B cell (primary cell): ENCODE results near the gene ACAP1. TPM values are rescaled to one million over a fixed set of nuclear protein-coding genes. Genes with fewer than 3 reads are reported as not detected.
A peak's percentile ranks its signal among the peaks of the same experiment; 100 is the strongest.

Source experiments
- ATAC-seq: fragments of 200-7000 bp; cut with Tn5 transposase; one replicate; pipeline ENCODE4 v1.10.0; 2021; ENCODE audit warnings: low read depth, mild to moderate bottlenecking, moderate number of reproducible peaks, moderate library complexity
- CTCF ChIA-PET: fragments of 350-600 bp; sonication (Branson Sonifier 250); formaldehyde crosslinking; loops from one replicate; lab custom pipeline; 2021; ENCODE audit warnings: antibody characterized with exemption, inconsistent platforms; lab: Charles Lee
- POLR2A ChIA-PET: fragments of 350-600 bp; sonication (Branson Sonifier 250); formaldehyde crosslinking; loops from one replicate; lab custom pipeline; 2021; ENCODE audit warnings: antibody characterized with exemption; lab: Charles Lee
- DNase-seq: peaks from one replicate; pipeline ENCODE4 v3.0.0; 2013
- H2AFZ ChIP-seq: 2 replicates; pipeline ENCODE4 v1.6.1; 2012; ENCODE audit warnings: mild to moderate bottlenecking, low read depth, low read length; ENCODE audit not compliant: insufficient read depth, poor library complexity, severe bottlenecking
- H3K27ac ChIP-seq, 2 donors: 1 replicate in 1 of 2; 2 replicates in 1 of 2; pipeline ENCODE4 v1.5.1; 2012 to 2013; ENCODE audit warnings: low read length in 2 of 2, mild to moderate bottlenecking in 2 of 2, moderate library complexity in 1 of 2
- H3K27me3 ChIP-seq, 4 experiments: fragments of 200-600 bp in 1 of 4; sonication (generic) in 1 of 4; replicated peaks in 1 of 4; 1 replicate in 2 of 4; 2 replicates in 2 of 4; pipeline versions ENCODE4 v1.6.1 to v1.7.0; 2013 to 2016; ENCODE audit warnings: low read length in 3 of 4, mild to moderate bottlenecking in 2 of 4, mixed read lengths in 1 of 4, moderate library complexity in 1 of 4; ENCODE audit not compliant: insufficient read depth in 4 of 4, control insufficient read depth in 3 of 4; ENCODE audit errors: control extremely low read depth in 1 of 4
- H3K36me3 ChIP-seq, 2 experiments: replicated peaks in 1 of 2; 1 replicate in 1 of 2; 2 replicates in 1 of 2; pipeline versions ENCODE4 v1.6.1 to v1.7.1; 2013; ENCODE audit warnings: low read length in 1 of 2; ENCODE audit not compliant: insufficient read depth in 2 of 2, control insufficient read depth in 1 of 2; ENCODE audit errors: control extremely low read depth in 1 of 2, extremely low read depth in 1 of 2
- H3K4me1 ChIP-seq, 2 donors: fragments of 200-600 bp in 1 of 2; sonication (generic) in 1 of 2; 1 replicate in 1 of 2; 2 replicates in 1 of 2; pipeline versions ENCODE4 v1.5.1 to v1.6.1; 2013 to 2017; ENCODE audit warnings: low read length in 2 of 2; ENCODE audit not compliant: control insufficient read depth in 2 of 2, insufficient read depth in 2 of 2
- H3K4me2 ChIP-seq: replicated peaks from 2 replicates; pipeline ENCODE3; 2012; ENCODE audit warnings: mild to moderate bottlenecking, low read depth, low read length; ENCODE audit not compliant: poor library complexity, severe bottlenecking
- H3K4me3 ChIP-seq, 5 experiments: fragments of 200-600 bp in 1 of 5; sonication (generic) in 1 of 5; 1 replicate in 3 of 5; 2 replicates in 2 of 5; pipeline versions ENCODE4 v1.5.1 to v1.7.0; 2011 to 2016; ENCODE audit warnings: low read length in 4 of 5, mild to moderate bottlenecking in 4 of 5, low read depth in 2 of 5, control low read depth in 1 of 5, moderate library complexity in 1 of 5; ENCODE audit not compliant: insufficient read depth in 1 of 5; ENCODE audit errors: control extremely low read depth in 1 of 5, extremely low read depth in 1 of 5
- H3K79me2 ChIP-seq: fragments of 200-600 bp; sonication (generic); one replicate; pipeline ENCODE4 v1.6.0; 2016; ENCODE audit warnings: low read length; ENCODE audit not compliant: control insufficient read depth, insufficient read depth
- H3K9ac ChIP-seq: fragments of 200-600 bp; sonication (generic); 2 replicates; pipeline ENCODE4 v1.6.1; 2017; ENCODE audit warnings: mild to moderate bottlenecking, low read length, moderate library complexity
- H3K9me3 ChIP-seq, 3 donors: one replicate each; pipeline versions ENCODE4 v1.6.1 to v1.7.1; 2013; ENCODE audit warnings: low read length in 2 of 3; ENCODE audit not compliant: control insufficient read depth in 2 of 3, insufficient read depth in 1 of 3; ENCODE audit errors: control extremely low read depth in 1 of 3
- H4K20me1 ChIP-seq: 2 replicates; pipeline ENCODE4 v1.6.0; 2012; ENCODE audit warnings: mild to moderate bottlenecking, low read length; ENCODE audit not compliant: insufficient read depth, control insufficient read depth, poor library complexity, severe bottlenecking
- H3K27ac Mint-ChIP-seq: one replicate; pipeline ENCODE4 v1.8.0; 2021; ENCODE audit warnings: mixed read lengths
- H3K27me3 Mint-ChIP-seq: one replicate; pipeline ENCODE4 v1.8.0; 2021; ENCODE audit warnings: mixed read lengths
- H3K4me1 Mint-ChIP-seq: one replicate; pipeline ENCODE4 v1.8.0; 2021; ENCODE audit warnings: mixed read lengths
- H3K4me3 Mint-ChIP-seq: one replicate; pipeline ENCODE4 v1.8.0; 2021; ENCODE audit warnings: mixed read lengths
- H3K9me3 Mint-ChIP-seq: one replicate; pipeline ENCODE4 v1.8.0; 2022; ENCODE audit warnings: mixed read lengths; ENCODE audit not compliant: insufficient read depth
- EZH2 ChIP-seq: IDR thresholded peaks from 2 replicates; pipeline ENCODE4 v1.6.1; 2012; ENCODE audit warnings: borderline replicate concordance, low read depth, mild to moderate bottlenecking, moderate library complexity, low read length; ENCODE audit not compliant: insufficient read depth, poor library complexity, severe bottlenecking
- WGBS: methylation state at CpG from one replicate; pipeline ENCODE4 v1.1.5; 2013; ENCODE audit warnings: missing lambda C conversion rate; ENCODE audit not compliant: insufficient coverage; 5-methylcytosine and 5-hydroxymethylcytosine counted together
- intact Hi-C: fragments of 100-400 bp; cut with micrococcal nuclease; formaldehyde crosslinking; loops from one replicate; pipeline ENCODE4 v1.10.0; 2022
- polyA plus RNA-seq: library from polyadenylated mRNA; depleted of rRNA; stranded (reverse); fragments of >200 nt; gene quantifications from 2 replicates; pipeline ENCODE4 v1.2.3, GENCODE V29; 2012
- total RNA-seq, 2 donors: library from RNA; stranded (reverse); fragments of 120-200 nt in 1 of 2; gene quantifications; 1 replicate in 1 of 2; 2 replicates in 1 of 2; pipeline versions ENCODE4 v1.2.3 to v1.2.4, GENCODE V29; 2013 to 2022
- TF ChIP-seq, protein P1 (sequence below): fragments of 200-600 bp; IDR thresholded peaks from one replicate; pipeline ENCODE4 v1.8.0; 2022; ENCODE audit warnings: antibody characterized with exemption, mild to moderate bottlenecking

The ACAP1 gene
- total and polyA plus RNA-seq, 2 donors (not counting 1 experiment from before 2014, with no cell fraction given), result 392 to 412 TPM

DNA sequence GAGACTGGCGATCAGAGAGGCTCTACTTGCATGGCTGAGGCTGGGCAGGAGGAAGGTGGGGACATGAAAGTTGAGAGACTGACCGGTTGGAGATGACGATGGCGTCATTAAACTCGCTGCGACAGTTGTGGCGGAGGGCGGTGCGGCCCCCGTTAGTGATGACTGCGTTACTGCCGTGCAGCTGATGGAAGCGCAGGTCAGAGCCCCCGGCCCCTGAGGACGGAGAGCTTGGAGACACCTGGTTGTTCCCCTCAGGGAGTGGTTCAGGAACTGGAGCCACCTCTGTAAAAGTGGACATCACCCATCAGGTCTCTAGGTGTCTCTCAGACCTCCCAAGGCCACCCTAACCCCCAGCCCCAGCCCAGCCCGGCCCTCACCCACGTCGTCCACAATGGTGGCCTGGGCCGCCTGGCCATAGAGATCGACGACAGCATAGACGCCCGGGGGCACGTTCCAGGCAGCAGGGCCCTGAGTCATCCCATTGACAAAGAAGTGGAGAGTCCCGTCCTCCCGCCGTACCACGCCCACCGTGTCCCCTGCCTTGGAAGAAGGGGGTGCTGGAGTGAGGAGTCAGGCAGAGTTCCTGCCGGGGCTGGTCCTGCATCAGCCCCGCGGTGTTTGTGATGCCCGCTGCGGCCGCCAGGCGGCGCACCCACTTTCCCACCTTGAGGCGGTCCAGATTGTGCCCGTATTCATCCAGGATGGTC lies 12.4 kb upstream of the ACAP1 start:
- peaks cover 7 to 13% of the 10 kb centered on the region in 2 donors for H3K4me1 ChIP-seq
- H3K4me3 ChIP-seq, result no peak overlapping the region
- H3K4me1 Mint-ChIP-seq, result peaks cover 17% of the 10 kb centered on the region
- no peak overlapping the region for H2AFZ ChIP-seq
- intact Hi-C loops, result loop anchor here (1.0 kb wide), 1 partner anchor 21 kb away; no protein-coding TSS in a partner anchor
- H3K9me3 ChIP-seq, result no peaks in the 10 kb centered on the region
- no peaks in the 10 kb centered on the region for H3K27me3 ChIP-seq
- ChIA-PET POLR2A (interaction anchor here (0.6 to 1.7 kb wide), 3 partner anchors 13 to 881 kb away, joined by 3 to 6 read pairs (median 4); partner anchors contain the start of gene ACAP1), CTCF (interaction anchor here (1.0 to 5.1 kb wide), 7 partner anchors 10 to 43 kb away, joined by 3 to 47 read pairs (median 5); partner anchors contain the start of genes ACAP1 and SLC2A4)
- 70% methylated on average over 38 of the region's 39 CpGs for WGBS
- H3K79me2 ChIP-seq, result peaks cover 29% of the 10 kb centered on the region
- H3K9ac ChIP-seq, result no peak overlapping the region
- H3K36me3 ChIP-seq, result peaks cover 0 to 61% of the 10 kb centered on the region in 2 experiments
- H3K27ac ChIP-seq, result no peak overlapping the region
- no peak overlapping the region for H3K4me2 ChIP-seq
- no peaks in the 10 kb centered on the region for H3K9me3 Mint-ChIP-seq
- H4K20me1 ChIP-seq, result peaks cover 5% of the 10 kb centered on the region
- H3K27ac Mint-ChIP-seq, result peak overlapping the region; percentile 20
- H3K4me3 Mint-ChIP-seq, result no peak overlapping the region
- ATAC-seq (peak; percentile 37), DNase-seq (peak; percentile 75)
- TF ChIP-seq, protein P1, sequence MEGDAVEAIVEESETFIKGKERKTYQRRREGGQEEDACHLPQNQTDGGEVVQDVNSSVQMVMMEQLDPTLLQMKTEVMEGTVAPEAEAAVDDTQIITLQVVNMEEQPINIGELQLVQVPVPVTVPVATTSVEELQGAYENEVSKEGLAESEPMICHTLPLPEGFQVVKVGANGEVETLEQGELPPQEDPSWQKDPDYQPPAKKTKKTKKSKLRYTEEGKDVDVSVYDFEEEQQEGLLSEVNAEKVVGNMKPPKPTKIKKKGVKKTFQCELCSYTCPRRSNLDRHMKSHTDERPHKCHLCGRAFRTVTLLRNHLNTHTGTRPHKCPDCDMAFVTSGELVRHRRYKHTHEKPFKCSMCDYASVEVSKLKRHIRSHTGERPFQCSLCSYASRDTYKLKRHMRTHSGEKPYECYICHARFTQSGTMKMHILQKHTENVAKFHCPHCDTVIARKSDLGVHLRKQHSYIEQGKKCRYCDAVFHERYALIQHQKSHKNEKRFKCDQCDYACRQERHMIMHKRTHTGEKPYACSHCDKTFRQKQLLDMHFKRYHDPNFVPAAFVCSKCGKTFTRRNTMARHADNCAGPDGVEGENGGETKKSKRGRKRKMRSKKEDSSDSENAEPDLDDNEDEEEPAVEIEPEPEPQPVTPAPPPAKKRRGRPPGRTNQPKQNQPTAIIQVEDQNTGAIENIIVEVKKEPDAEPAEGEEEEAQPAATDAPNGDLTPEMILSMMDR, result peak; percentile 91
- no peak for TF ChIP-seq EZH2
- no peaks in the 10 kb centered on the region for H3K27me3 Mint-ChIP-seq

- peaks cover 7 to 13% of the 10 kb centered on the region in 2 donors for H3K4me1 ChIP-seq
- POLR2A ChIA-PET, result interaction anchor here (0.6 to 1.7 kb wide), 3 partner anchors 12 to 881 kb away, joined by 3 to 6 read pairs (median 4); partner anchors contain the start of gene ACAP1
- CTCF ChIA-PET, result interaction anchor here (0.9 to 5.1 kb wide), 8 partner anchors 11 to 43 kb away, joined by 3 to 47 read pairs (median 4); partner anchors contain the start of genes ACAP1 and SLC2A4
- no peak overlapping the region for H3K27ac ChIP-seq
- H2AFZ ChIP-seq, result no peak overlapping the region
- H3K4me3 ChIP-seq, result no peak overlapping the region
- peaks cover 20% of the 10 kb centered on the region for H3K4me1 Mint-ChIP-seq
- H3K9ac ChIP-seq, result no peak overlapping the region
- 80% methylated on average over 3 of the region's 3 CpGs for WGBS
- H3K27ac Mint-ChIP-seq, result no peak overlapping the region
- no peaks in the 10 kb centered on the region for H3K27me3 Mint-ChIP-seq
- H3K9me3 Mint-ChIP-seq, result no peaks in the 10 kb centered on the region
- no peaks in the 10 kb centered on the region for H3K9me3 ChIP-seq
- DNase-seq, result no peak
- no peaks in the 10 kb centered on the region for H3K27me3 ChIP-seq
- no peak for ATAC-seq
- peaks cover 29% of the 10 kb centered on the region for H3K79me2 ChIP-seq
- H4K20me1 ChIP-seq, result peaks cover 5% of the 10 kb centered on the region
- intact Hi-C loops, result loop anchor here (1.0 kb wide), 1 partner anchor 21 kb away; no protein-coding TSS in a partner anchor
- H3K36me3 ChIP-seq, result peaks cover 0 to 59% of the 10 kb centered on the region in 2 experiments
- H3K4me3 Mint-ChIP-seq, result no peak overlapping the region
- TF ChIP-seq, protein P1, result peak; percentile 64
- TF ChIP-seq EZH2, result no peak
- H3K4me2 ChIP-seq, result no peak overlapping the region
These were observed 11.9 kb upstream of the ACAP1 start for GRCh38 chr17:7324438-7324779.
